GM12872 (cell line): ENCODE results near the gene TNFSF8.

Source experiments
- TF ChIP-seq, protein P1 (sequence below): IDR thresholded peaks from 3 replicates; pipeline ENCODE4 v1.5.1; 2011; ENCODE audit warnings: low read depth, mild to moderate bottlenecking, low read length, moderate library complexity; ENCODE audit not compliant: insufficient read depth

Gene TNFSF8

DNA sequence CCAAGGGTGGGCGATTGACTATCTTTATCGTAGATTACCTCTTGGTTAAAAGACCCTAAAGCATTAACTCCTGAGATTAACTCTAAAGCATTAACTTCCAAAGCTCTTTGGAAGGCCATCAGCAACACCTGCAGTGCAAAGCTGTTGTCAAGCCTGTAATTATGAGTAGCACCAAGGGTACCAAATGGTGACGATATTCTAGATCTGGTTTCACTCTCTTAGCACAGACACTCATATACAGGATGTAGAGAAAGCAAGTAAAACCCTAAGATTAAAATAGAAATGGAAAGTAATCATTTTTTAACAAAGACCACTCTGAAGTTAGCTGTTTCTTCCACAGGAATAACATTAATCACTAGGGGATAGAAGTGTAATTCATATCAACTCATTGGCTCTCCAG is 29.9 kb upstream of the TNFSF8 start:
- TF ChIP-seq, protein P1, sequence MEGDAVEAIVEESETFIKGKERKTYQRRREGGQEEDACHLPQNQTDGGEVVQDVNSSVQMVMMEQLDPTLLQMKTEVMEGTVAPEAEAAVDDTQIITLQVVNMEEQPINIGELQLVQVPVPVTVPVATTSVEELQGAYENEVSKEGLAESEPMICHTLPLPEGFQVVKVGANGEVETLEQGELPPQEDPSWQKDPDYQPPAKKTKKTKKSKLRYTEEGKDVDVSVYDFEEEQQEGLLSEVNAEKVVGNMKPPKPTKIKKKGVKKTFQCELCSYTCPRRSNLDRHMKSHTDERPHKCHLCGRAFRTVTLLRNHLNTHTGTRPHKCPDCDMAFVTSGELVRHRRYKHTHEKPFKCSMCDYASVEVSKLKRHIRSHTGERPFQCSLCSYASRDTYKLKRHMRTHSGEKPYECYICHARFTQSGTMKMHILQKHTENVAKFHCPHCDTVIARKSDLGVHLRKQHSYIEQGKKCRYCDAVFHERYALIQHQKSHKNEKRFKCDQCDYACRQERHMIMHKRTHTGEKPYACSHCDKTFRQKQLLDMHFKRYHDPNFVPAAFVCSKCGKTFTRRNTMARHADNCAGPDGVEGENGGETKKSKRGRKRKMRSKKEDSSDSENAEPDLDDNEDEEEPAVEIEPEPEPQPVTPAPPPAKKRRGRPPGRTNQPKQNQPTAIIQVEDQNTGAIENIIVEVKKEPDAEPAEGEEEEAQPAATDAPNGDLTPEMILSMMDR = no peak

DNA sequence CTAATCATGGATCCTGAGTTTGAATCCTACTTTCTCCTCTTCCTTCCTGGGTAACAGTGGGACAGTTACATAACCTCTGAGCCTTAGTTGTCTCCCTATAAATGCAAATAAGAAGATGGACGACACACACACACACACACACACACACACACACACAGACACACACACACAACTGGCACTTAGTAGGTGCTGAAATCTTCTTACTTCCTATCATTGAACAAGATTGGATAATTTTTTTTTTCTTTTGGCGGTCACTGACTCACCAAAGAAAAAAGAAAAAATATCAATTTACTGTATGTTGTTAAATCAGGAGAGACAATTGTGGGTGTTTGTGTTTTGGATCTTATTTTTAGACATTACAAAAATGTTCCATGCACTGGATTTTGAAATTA is 28.4 kb upstream of the TNFSF8 start:
- TF ChIP-seq, protein P1 = no peak

DNA sequence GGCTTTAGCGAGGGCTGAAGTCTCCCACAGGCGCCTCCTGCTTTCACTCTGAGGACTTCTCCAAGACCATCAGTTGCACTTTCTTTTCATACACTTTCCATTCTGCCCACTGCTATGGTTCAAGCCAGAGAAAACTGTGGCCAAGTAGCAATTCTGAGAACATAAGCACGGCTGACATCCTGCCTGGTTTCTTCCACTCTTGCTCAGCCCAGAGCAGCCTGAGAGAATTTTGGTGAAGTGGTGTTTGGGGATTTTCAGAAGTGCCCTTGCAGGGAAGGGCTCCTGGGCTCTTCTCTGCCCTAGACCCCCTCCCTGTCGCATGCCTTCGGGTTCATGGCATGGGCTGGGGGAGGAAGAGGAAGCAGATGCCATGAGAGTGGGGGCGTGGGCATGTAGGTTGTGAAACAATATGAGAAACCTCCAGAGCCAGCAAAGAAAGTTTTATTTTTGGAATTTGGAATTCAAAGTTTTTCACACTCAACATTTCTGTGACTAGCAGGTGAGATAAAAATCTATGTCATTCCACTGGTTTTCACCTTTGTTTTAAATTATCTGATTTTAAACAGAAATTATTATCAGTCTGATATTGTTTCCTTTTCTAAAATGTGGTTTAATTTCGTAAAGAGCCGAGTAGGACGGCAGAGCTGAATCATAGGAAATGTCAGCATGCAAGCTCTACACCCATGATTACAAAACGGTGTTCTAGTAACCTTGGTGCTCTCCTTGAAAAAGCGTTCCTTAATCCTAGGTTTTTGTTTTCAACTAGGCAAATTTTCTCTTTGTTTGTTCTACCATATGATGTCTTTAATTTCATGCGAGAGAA is 27.8 kb upstream of the TNFSF8 start:
- TF ChIP-seq, protein P1 = no peak

DNA sequence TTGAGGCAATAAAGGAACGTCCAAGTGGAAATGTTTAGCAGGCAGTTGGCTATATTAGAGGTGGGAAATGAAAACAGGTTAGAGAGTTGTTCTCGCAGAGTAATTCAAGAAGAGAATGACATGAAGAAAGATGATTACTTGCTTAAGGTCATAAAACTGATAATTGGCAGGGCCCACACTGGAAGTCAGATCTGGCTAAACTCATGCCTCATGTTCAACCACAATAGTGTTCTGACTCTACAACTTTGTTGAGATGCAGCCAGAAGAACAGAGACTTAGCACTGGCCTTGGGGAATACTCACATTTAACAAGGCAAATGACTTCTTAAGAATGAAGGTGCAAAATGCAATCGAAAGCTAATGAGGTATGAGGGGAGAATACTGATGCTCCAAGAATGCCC is 27.2 kb upstream of the TNFSF8 start:
- TF ChIP-seq, protein P1 = no peak

DNA sequence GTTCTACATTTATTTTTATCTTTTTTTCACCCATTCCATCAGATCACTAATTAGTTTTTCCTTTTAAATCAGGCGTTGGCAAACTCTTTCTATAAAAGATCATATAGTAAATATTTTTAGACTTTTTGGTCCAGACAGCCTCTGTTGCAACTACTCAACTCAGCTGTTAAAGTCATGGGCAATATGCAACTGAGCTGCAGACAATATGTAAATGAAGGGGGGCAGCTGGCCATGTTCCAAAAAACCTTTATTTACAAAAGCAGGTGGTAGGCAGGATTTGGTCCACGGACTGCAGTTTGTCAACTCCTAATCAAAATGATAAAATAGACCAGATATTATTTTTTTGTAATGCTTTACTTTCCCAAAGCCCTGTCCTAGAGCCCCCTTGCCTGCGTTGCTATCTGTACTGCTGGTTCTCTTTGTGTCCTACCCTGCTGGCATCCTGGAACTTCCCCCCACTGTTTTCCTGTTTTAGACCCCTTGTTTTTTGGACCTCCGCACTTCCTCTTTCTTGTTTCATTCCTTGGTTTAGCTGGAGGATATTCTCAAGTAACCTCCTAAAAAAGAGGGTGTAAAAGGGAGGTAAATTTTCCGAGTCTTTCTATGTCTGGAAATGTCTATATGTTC is 24.7 kb upstream of the TNFSF8 start:
- TF ChIP-seq, protein P1 = no peak

DNA sequence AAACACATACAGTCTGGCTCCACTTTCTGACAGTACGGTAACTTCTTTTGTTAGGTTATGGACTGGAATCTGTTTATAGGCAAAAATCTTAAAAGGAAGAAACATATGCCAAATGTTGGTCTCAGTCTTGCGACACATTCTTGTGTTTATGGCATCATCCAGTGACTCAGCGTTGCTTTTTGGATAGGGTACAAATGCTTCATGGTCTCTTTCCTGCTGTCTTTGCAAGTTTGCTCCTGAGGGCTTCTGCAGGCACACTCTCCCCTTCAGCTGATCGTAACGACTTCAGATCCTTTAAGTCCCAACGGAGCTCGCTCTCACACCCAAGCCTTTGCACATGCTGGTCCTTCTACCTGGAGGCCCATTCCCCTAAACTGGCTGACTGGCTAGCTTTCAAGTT is 23.6 kb upstream of the TNFSF8 start:
- TF ChIP-seq, protein P1 = no peak

DNA sequence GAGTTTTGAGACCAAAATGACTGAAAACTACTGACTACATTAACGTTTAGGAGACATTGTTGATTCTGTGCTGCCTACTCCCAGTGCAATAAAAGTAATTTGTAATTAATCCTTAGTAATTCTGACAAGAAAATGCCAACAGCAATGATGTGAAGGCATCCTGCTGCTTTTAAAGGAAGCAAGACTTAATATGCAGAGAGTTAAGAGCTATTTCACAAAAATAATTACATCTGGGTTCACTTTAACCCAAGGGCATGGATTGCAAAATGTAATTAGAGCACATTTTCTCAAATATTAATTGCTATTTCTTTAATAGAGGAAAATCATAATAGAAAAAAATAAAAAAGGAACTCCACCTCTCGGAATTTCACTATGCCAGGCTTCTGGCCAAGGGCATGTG is 22.7 kb upstream of the TNFSF8 start:
- TF ChIP-seq, protein P1 = no peak
